Panc1 (cell line): Measurements from ENCODE around the gene PKP4.

Experiments
- CTCF ChIP-seq: fragments of 450-650 bp; IDR thresholded peaks from 2 replicates; pipeline ENCODE4 v1.5.1; 2017; ENCODE audit warnings: mild to moderate bottlenecking
- POLR2AphosphoS5 ChIP-seq: IDR thresholded peaks from 2 replicates; pipeline ENCODE4 v1.6.1; 2012; ENCODE audit warnings: mild to moderate bottlenecking, low read depth, low read length, moderate library complexity
- REST ChIP-seq, 2 experiments: IDR thresholded peaks; 2 replicates each; pipeline ENCODE4 v1.6.1; 2011 to 2012; ENCODE audit warnings: low read depth in 2 of 2, control low read depth in 1 of 2, low read length in 1 of 2, mild to moderate bottlenecking in 1 of 2, moderate library complexity in 1 of 2; ENCODE audit not compliant: insufficient read depth in 1 of 2
- SIN3A ChIP-seq: IDR thresholded peaks from 2 replicates; pipeline ENCODE4 v1.6.1; 2012; ENCODE audit warnings: low read depth, mild to moderate bottlenecking, low read length, moderate library complexity, borderline replicate concordance; ENCODE audit not compliant: insufficient read depth

- TF ChIP-seq CTCF = no peak
- no peak for TF ChIP-seq POLR2AphosphoS5
- no peak for TF ChIP-seq REST (IDR thresholded peaks at IDR 0.05; ENCODE audit: insufficient read depth in 1 of 2, low read depth in 2 of 2, low read length in 1 of 2)
- no peak for TF ChIP-seq SIN3A
Measured at GRCh38 chr2:158689391-158689790, 232.6 kb downstream of the PKP4 start.
